K562 (cell line): ENCODE measurements around the gene IP6K2. TPM values are rescaled to one million over a fixed set of nuclear protein-coding genes. Genes with fewer than 3 reads are reported as not detected.

ENCODE experiments used
- ATAC-seq: fragments of 200-7000 bp; cut with Tn5 transposase; 3 replicates; pipeline ENCODE4 v1.9.1; 2020; ENCODE audit warnings: moderate library complexity
- BruUV-seq: library from RNA; stranded (reverse); fragments of 400-500 nt; replicated peaks from 2 replicates; lab custom pipeline; 2021; lab: Mats Ljungman, UMichigan
- CTCF ChIA-PET: fragments of 300-600 bp; formaldehyde crosslinking; extraction: SDS; loops from one replicate; lab custom pipeline; 2021; ENCODE audit warnings: low intra/inter-chr PET ratio; lab: Yijun Ruan, JAX
- POLR2A ChIA-PET: fragments of 300-600, 350-650 bp; sonication (Branson Sonifier 250); formaldehyde crosslinking; extraction: SDS; loops from one replicate; lab custom pipeline; 2021; ENCODE audit warnings: antibody characterized with exemption, inconsistent platforms; lab: Yijun Ruan, JAX
- DNase-seq, 4 experiments: peaks; one replicate each; pipeline versions ENCODE4 v3.0.0 to v3.0.0-alpha.2; 2011 to 2018; ENCODE audit warnings: low spot score in 3 of 4, mixed read lengths in 3 of 4; ENCODE audit errors: extremely low read depth in 1 of 4
- FAIRE-seq: peaks from 2 replicates; lab custom pipeline; 2011; peaks lifted over from hg19 to GRCh38; lab: Jason Lieb, UNC
- H2AFZ ChIP-seq: 2 replicates; pipeline ENCODE4 v1.6.0; 2011; ENCODE audit warnings: low read depth, low read length, control low read depth, inconsistent platforms
- H3K27ac ChIP-seq: fragments of 200-600 bp; 3 replicates; pipeline ENCODE4 v1.8.0; 2011; ENCODE audit warnings: low read depth, mild to moderate bottlenecking, control low read depth, inconsistent platforms, low read length, moderate library complexity, mixed read lengths; ENCODE audit errors: extremely low read depth
- H3K27me3 ChIP-seq, 2 experiments: fragments of 300-600 bp in 1 of 2; 2 replicates in 1 of 2; 3 replicates in 1 of 2; pipeline versions ENCODE4 v1.6.0 to v1.8.0; 2011; ENCODE audit warnings: inconsistent platforms in 2 of 2, low read length in 2 of 2, mild to moderate bottlenecking in 1 of 2, mixed read lengths in 1 of 2, moderate library complexity in 1 of 2; ENCODE audit not compliant: control insufficient read depth in 2 of 2, insufficient read depth in 2 of 2
- H3K36me3 ChIP-seq: fragments of 300-600 bp; 3 replicates; pipeline ENCODE4 v1.8.0; 2011; ENCODE audit warnings: mild to moderate bottlenecking, low read length, inconsistent platforms; ENCODE audit not compliant: control insufficient read depth, insufficient read depth
- H3K4me1 ChIP-seq, 2 experiments: fragments of 200-600 bp in 1 of 2; replicated peaks in 1 of 2; 2 replicates in 1 of 2; 3 replicates in 1 of 2; pipeline versions ENCODE4 v1.5.1 to v1.8.0; 2011; ENCODE audit warnings: inconsistent platforms in 2 of 2, low read length in 2 of 2, mild to moderate bottlenecking in 1 of 2, mixed read lengths in 1 of 2, moderate library complexity in 1 of 2; ENCODE audit not compliant: control insufficient read depth in 2 of 2, insufficient read depth in 2 of 2
- H3K4me2 ChIP-seq: 2 replicates; pipeline ENCODE4 v1.6.1; 2011; ENCODE audit warnings: low read length, control low read depth, inconsistent platforms, mixed read lengths; ENCODE audit not compliant: insufficient read depth
- H3K4me3 ChIP-seq: fragments of 200-600 bp; sonication (generic), shearing (Covaris generic); 2 replicates; pipeline ENCODE4 v1.5.1; 2016; ENCODE audit warnings: control low read depth, inconsistent platforms
- H3K79me2 ChIP-seq: fragments of 200-600 bp; 3 replicates; pipeline ENCODE4 v1.8.0; 2011; ENCODE audit warnings: low read length, inconsistent platforms; ENCODE audit not compliant: control insufficient read depth, insufficient read depth
- H3K9ac ChIP-seq, 2 experiments: 2 replicates each; pipeline versions ENCODE4 v1.6.0 to v1.6.1; 2011; ENCODE audit warnings: low read depth in 2 of 2, low read length in 2 of 2, control low read depth in 1 of 2, inconsistent platforms in 1 of 2, mild to moderate bottlenecking in 1 of 2, mixed read lengths in 1 of 2; ENCODE audit not compliant: insufficient read depth in 1 of 2
- H3K9me1 ChIP-seq: one replicate; pipeline ENCODE4 v1.6.0; 2011; ENCODE audit warnings: inconsistent platforms, mild to moderate bottlenecking, low read length, moderate library complexity; ENCODE audit not compliant: control insufficient read depth, insufficient read depth
- H3K9me3 ChIP-seq: replicated peaks from 2 replicates; pipeline ENCODE4 v1.5.1; 2011; ENCODE audit warnings: low read depth, low read length, inconsistent platforms; ENCODE audit not compliant: control insufficient read depth, insufficient read depth
- H4K20me1 ChIP-seq: replicated peaks from 2 replicates; pipeline ENCODE4 v1.6.1; 2011; ENCODE audit warnings: low read length, inconsistent platforms, mixed read lengths; ENCODE audit not compliant: control insufficient read depth, insufficient read depth
- TEAD4 ChIP-seq, 2 experiments: sonication (generic) in 1 of 2; formaldehyde crosslinking in 1 of 2; IDR thresholded peaks; 2 replicates each; pipeline versions ENCODE4 v1.6.1 to v1.8.0; 2012 to 2022; ENCODE audit warnings: borderline replicate concordance in 1 of 2, inconsistent platforms in 1 of 2, low read length in 1 of 2, mild to moderate bottlenecking in 1 of 2, missing genetic modification reagents in 1 of 2
- WGBS: fragments of 100-300 bp; shearing (Covaris generic); methylation state at CpG from one replicate; pipeline ENCODE4 v1.1.6; 2016; ENCODE audit warnings: low coverage, mixed read lengths; ENCODE audit not compliant: insufficient coverage; ENCODE audit errors: missing lambda C conversion rate; 5-methylcytosine and 5-hydroxymethylcytosine counted together
- in situ Hi-C: fragments of 300-500 bp; cut with MboI; formaldehyde crosslinking; loops from 4 replicates; pipeline ENCODE4 v1.15.0; 2018; ENCODE audit warnings: inconsistent platforms, mixed read lengths
- intact Hi-C: fragments of 100-400 bp; cut with micrococcal nuclease; formaldehyde crosslinking; loops from 2 replicates; pipeline ENCODE4 v1.14.2; 2022
- polyA plus RNA-seq, 8 experiments: library from polyadenylated mRNA; depleted of rRNA in 4 of 8; stranded (reverse) in 5 of 8; unstranded in 3 of 8; fragments of >200 nt; fragmentation: Nextera tagmentation in 2 of 8; fragmentation: Illumina TruSeq in 1 of 8; extraction: Ambion mirVana in 2 of 8; extraction: Trizol in 1 of 8; gene quantifications; 2 replicates each; pipeline versions ENCODE4 v1.2.1 to v1.2.3, GENCODE V29; 2011 to 2014; ENCODE audit warnings: inconsistent platforms in 1 of 8, missing spikeins in 1 of 8
- total RNA-seq, 7 experiments: library from RNA; depleted of rRNA in 6 of 7; stranded (reverse); fragments of >200 nt in 6 of 7; fragmentation: Illumina TruSeq in 2 of 7; extraction: Trizol in 2 of 7; gene quantifications; 2 replicates each; pipeline versions ENCODE4 v1.2.1 to v1.2.3, GENCODE V29; 2011 to 2021; ENCODE audit warnings: low replicate concordance in 1 of 7
- TF ChIP-seq, protein P1 (sequence below): sonication (generic); formaldehyde crosslinking; IDR thresholded peaks from 2 replicates; pipeline ENCODE4 v1.8.1; 2023; ENCODE audit warnings: mild to moderate bottlenecking, missing genetic modification reagents

The IP6K2 gene
- total and polyA plus RNA-seq, 9 of the 15 experiments (the other 6 are each of a cell fraction or from before 2014, with no cell fraction given) = 19.6 to 78.1 (median 48.0) TPM

DNA sequence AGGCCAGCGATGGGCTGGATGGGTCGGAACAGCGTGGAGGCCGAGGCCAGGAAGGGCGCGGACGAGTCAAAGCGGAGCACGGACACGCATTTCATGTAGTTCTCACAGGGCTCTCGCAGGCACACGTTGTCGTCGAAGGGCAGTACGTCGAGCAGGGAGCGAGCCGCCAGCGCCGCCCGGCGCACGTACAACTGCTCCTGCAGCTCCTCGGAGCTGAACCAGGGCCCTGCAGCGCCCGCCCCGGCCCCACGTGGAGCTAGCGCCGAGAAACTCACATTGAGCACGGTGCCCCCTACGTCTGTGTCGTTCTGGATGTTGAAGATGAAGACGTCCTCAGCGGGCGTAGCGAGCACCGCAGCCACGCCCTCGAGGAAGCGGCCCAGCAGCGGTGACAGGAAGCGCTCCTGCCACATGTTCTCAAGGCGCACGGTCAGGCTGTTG, 60.2 kb downstream of the IP6K2 start:
- Histone ChIP-seq H3K27ac (no peak overlapping the region), H3K79me2 (no peaks in the 10 kb centered on the region), H3K36me3 (no peaks in the 10 kb centered on the region), H3K4me3 (no peak overlapping the region), H3K4me1 (peaks cover 0 to 14% of the 10 kb centered on the region in 2 experiments; a peak in 2 of 5 replicates), H3K9me3 (no peaks in the 10 kb centered on the region), H4K20me1 (no peaks in the 10 kb centered on the region), H2AFZ (no peak overlapping the region), H3K27me3 (no peaks in the 10 kb centered on the region; a peak in 1 of 5 replicates), H3K9me1 (no peaks in the 10 kb centered on the region), H3K4me2 (no peak overlapping the region), H3K9ac (no peak overlapping the region)
- no TSS peak for BruUV-seq
- 78% methylated on average over 11 of the region's 45 CpGs for WGBS
- ChIA-PET CTCF (no interaction called here), POLR2A (no interaction called here)
- intact Hi-C loops = no loop called here
- in situ Hi-C loops = no loop called here
- ATAC-seq (no peak), DNase-seq (no peak), FAIRE-seq (no peak)
- TF ChIP-seq TEAD4 (IDR thresholded peaks at IDR 0.05; ENCODE audit: low read length) (no peak), TEAD4 (CRISPR knock-in tag; IDR thresholded peaks at IDR 0.05; ENCODE audit: borderline replicate concordance) (no peak)
- TF ChIP-seq, protein P1, sequence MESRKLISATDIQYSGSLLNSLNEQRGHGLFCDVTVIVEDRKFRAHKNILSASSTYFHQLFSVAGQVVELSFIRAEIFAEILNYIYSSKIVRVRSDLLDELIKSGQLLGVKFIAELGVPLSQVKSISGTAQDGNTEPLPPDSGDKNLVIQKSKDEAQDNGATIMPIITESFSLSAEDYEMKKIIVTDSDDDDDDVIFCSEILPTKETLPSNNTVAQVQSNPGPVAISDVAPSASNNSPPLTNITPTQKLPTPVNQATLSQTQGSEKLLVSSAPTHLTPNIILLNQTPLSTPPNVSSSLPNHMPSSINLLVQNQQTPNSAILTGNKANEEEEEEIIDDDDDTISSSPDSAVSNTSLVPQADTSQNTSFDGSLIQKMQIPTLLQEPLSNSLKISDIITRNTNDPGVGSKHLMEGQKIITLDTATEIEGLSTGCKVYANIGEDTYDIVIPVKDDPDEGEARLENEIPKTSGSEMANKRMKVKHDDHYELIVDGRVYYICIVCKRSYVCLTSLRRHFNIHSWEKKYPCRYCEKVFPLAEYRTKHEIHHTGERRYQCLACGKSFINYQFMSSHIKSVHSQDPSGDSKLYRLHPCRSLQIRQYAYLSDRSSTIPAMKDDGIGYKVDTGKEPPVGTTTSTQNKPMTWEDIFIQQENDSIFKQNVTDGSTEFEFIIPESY = 0 out of 2 replicates have a peak, but pooled peaks have one; percentile 11
